SU-DHL-6 (cell line): Measurements from ENCODE around the gene CLASP1.

ENCODE experiments used
- H2AFZ ChIP-seq: fragments of 200-600 bp; sonication (generic); 2 replicates; pipeline ENCODE4 v1.6.1; 2014; ENCODE audit warnings: low read depth, mild to moderate bottlenecking, moderate library complexity, mixed read lengths, antibody characterized with exemption, low read length; ENCODE audit not compliant: severe bottlenecking
- H3F3A ChIP-seq: fragments of 200-600 bp; shearing (Covaris generic); 2 replicates; pipeline ENCODE4 v1.6.0; 2016; ENCODE audit warnings: antibody characterized with exemption, mild to moderate bottlenecking; ENCODE audit not compliant: insufficient read depth
- H3K27ac ChIP-seq: fragments of 200-600 bp; sonication (generic); 2 replicates; pipeline ENCODE4 v1.5.1; 2016; ENCODE audit warnings: low read depth, mild to moderate bottlenecking, low read length, moderate library complexity, mixed read lengths
- H3K27me3 ChIP-seq: fragments of 200-600 bp; sonication (generic), shearing (Covaris generic); 2 replicates; pipeline ENCODE4 v1.6.0; 2014; ENCODE audit warnings: mild to moderate bottlenecking, low read length
- H3K36me3 ChIP-seq: fragments of 200-600 bp; sonication (generic); 2 replicates; pipeline ENCODE4 v1.6.1; 2014; ENCODE audit warnings: mild to moderate bottlenecking, low read length, mixed read lengths
- H3K4me2 ChIP-seq: fragments of 300-600, 200-600 bp; shearing (Covaris generic), sonication (generic); 2 replicates; pipeline ENCODE4 v1.6.0; 2014; ENCODE audit warnings: low read length, low read depth, mild to moderate bottlenecking; ENCODE audit not compliant: poor library complexity, severe bottlenecking
- H3K4me3 ChIP-seq: fragments of 200-600 bp; sonication (generic); 2 replicates; pipeline ENCODE4 v1.5.1; 2014; ENCODE audit warnings: antibody characterized with exemption, low read length, mild to moderate bottlenecking, mixed read lengths; ENCODE audit not compliant: insufficient read depth, poor library complexity, severe bottlenecking
- H3K79me2 ChIP-seq: fragments of 200-600 bp; sonication (generic); 2 replicates; pipeline ENCODE4 v1.6.1; 2014; ENCODE audit warnings: mild to moderate bottlenecking, low read length, moderate library complexity; ENCODE audit not compliant: insufficient read depth
- H3K9ac ChIP-seq: fragments of 200-600 bp; sonication (generic); 2 replicates; pipeline ENCODE4 v1.7.0; 2014; ENCODE audit warnings: mild to moderate bottlenecking, low read length
- H3K9me2 ChIP-seq: fragments of 200-600 bp; sonication (generic); replicated peaks from 2 replicates; pipeline ENCODE4 v1.6.1; 2014; ENCODE audit warnings: low read length; ENCODE audit not compliant: insufficient read depth
- H3K9me3 ChIP-seq: fragments of 200-600 bp; sonication (generic); 2 replicates; pipeline ENCODE4 v1.6.1; 2014; ENCODE audit warnings: low read length, mixed read lengths; ENCODE audit not compliant: insufficient read depth
- H4K20me1 ChIP-seq: fragments of 200-600 bp; sonication (generic); 2 replicates; pipeline ENCODE4 v1.6.1; 2014; ENCODE audit warnings: low read depth, mild to moderate bottlenecking, antibody characterized with exemption, low read length, moderate library complexity, mixed read lengths
- EZH2phosphoT487 ChIP-seq: fragments of 200-600 bp; sonication (generic), shearing (Covaris generic); conservative IDR thresholded peaks from 2 replicates; pipeline ENCODE4 v1.6.1; 2018; ENCODE audit warnings: mild to moderate bottlenecking, antibody characterized with exemption, low read length, moderate library complexity, mixed read lengths
- TF ChIP-seq, protein P1 (sequence below): fragments of 200-600 bp; sonication (generic); IDR thresholded peaks from one replicate; pipeline ENCODE4 v1.5.1; 2017; ENCODE audit warnings: antibody characterized with exemption, mild to moderate bottlenecking, low read length, moderate library complexity; ENCODE audit not compliant: insufficient read depth, poor library complexity, severe bottlenecking

The CLASP1 gene

DNA sequence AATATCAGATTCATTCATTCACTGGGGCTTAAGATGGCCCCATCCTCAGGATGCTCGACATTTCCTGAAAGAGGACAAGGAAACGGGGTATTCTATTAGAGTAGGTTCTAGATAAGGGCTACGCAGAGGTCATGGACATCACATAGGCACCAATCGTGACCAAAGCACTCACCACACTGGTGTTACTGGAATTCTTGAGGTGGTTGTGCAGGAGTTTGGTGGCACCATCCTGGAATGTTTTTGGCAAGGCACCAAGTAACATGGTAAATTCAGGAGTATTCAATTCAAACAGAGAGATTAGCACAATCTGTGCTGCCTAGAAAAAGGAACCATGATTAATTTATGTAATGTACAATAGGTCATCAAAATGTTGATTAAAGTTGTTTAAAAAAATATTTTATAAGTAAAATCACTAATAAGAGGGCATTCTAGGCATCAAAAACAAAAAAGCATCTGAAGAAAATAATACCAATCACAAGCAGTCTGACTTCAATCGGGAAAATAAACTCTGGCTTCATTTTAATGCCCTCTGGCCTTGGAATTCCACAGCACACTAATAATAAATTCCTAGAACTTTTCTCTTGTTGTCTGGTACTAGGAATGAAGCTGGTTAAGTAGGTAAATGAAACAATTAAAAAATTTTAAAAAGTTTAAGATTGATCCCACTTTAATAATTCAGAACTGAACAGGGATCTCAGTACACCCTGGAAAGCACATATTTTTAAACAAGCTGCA is 261.5 kb downstream of the CLASP1 start:
- TF ChIP-seq, protein P1, sequence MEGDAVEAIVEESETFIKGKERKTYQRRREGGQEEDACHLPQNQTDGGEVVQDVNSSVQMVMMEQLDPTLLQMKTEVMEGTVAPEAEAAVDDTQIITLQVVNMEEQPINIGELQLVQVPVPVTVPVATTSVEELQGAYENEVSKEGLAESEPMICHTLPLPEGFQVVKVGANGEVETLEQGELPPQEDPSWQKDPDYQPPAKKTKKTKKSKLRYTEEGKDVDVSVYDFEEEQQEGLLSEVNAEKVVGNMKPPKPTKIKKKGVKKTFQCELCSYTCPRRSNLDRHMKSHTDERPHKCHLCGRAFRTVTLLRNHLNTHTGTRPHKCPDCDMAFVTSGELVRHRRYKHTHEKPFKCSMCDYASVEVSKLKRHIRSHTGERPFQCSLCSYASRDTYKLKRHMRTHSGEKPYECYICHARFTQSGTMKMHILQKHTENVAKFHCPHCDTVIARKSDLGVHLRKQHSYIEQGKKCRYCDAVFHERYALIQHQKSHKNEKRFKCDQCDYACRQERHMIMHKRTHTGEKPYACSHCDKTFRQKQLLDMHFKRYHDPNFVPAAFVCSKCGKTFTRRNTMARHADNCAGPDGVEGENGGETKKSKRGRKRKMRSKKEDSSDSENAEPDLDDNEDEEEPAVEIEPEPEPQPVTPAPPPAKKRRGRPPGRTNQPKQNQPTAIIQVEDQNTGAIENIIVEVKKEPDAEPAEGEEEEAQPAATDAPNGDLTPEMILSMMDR = no peak
- no peak for TF ChIP-seq EZH2phosphoT487
- Histone ChIP-seq H3K4me2 (no peak overlapping the region), H2AFZ (no peak overlapping the region), H3K27ac (no peak overlapping the region), H3K36me3 (peaks cover 33% of the 10 kb centered on the region), H3K79me2 (no peaks in the 10 kb centered on the region), H3K9me2 (no peaks in the 10 kb centered on the region), H3F3A (no peaks in the 10 kb centered on the region; the same call in 1 of the 2 replicates), H3K27me3 (no peaks in the 10 kb centered on the region), H3K4me3 (no peak overlapping the region), H3K9me3 (no peaks in the 10 kb centered on the region), H4K20me1 (no peaks in the 10 kb centered on the region; the same call in 1 of the 2 replicates), H3K9ac (no peak overlapping the region)

DNA sequence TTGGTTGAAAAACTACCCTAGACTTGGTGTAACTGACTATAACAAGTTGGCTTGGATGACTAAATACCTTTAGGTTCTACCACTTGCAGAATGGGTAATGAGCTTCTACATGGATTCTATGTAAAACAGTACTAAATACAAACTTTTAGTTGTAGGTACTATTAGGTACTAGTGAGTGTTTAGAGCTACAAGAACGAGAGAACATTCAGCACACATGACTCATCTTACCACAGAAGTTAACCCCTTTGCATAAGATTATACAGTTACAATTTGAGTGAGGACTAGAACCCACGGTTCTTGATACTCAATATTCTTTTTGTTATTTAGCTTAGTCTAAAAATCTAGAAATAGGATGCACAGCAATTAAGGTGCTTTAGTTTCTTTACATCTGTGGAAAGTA is 262.6 kb downstream of the CLASP1 start:
- Histone ChIP-seq H3F3A (no peaks in the 10 kb centered on the region; the same call in 1 of the 2 replicates), H3K9me3 (no peaks in the 10 kb centered on the region), H2AFZ (no peak overlapping the region), H3K79me2 (no peaks in the 10 kb centered on the region), H3K4me3 (no peak overlapping the region), H3K9ac (no peak overlapping the region), H3K27ac (no peak overlapping the region), H3K4me2 (no peak overlapping the region), H4K20me1 (no peaks in the 10 kb centered on the region; the same call in 1 of the 2 replicates), H3K9me2 (no peaks in the 10 kb centered on the region), H3K36me3 (peaks cover 33% of the 10 kb centered on the region), H3K27me3 (no peaks in the 10 kb centered on the region)
- TF ChIP-seq, protein P1 = no peak
- no peak for TF ChIP-seq EZH2phosphoT487

DNA sequence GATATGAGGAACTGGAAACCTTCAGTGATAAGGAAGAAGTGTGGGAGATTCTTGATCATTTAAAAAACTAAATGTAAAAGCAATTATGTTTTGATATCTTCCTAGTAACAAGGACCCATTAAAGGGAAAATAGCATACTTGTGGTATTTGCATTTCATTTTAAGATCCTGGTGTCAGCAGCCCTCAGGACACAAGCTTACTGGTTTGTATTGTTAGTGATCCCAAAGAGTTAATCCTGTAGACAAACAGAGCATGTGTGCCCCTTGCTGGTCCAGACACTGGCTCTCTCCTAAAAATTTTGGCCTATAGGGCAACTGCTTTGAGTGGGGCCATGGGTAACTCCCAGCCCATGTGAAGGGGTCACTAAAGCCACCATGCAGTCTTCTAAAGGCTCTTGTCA is 263.2 kb downstream of the CLASP1 start:
- H3K9ac ChIP-seq = no peak overlapping the region
- no peak overlapping the region for H3K4me2 ChIP-seq
- H3K27me3 ChIP-seq = no peaks in the 10 kb centered on the region
- TF ChIP-seq, protein P1 = no peak
- no peaks in the 10 kb centered on the region for H3K9me3 ChIP-seq
- peaks cover 33% of the 10 kb centered on the region for H3K36me3 ChIP-seq
- H3K4me3 ChIP-seq = no peak overlapping the region
- H4K20me1 ChIP-seq = no peaks in the 10 kb centered on the region; the same call in 1 of the 2 replicates
- H3K27ac ChIP-seq = no peak overlapping the region
- no peaks in the 10 kb centered on the region for H3K79me2 ChIP-seq
- H2AFZ ChIP-seq = no peak overlapping the region
- H3K9me2 ChIP-seq = no peaks in the 10 kb centered on the region
- H3F3A ChIP-seq = no peaks in the 10 kb centered on the region; the same call in 1 of the 2 replicates
